Tibial nerve (tissue), 3 donors: ENCODE measurements around the gene CBX5.

Source experiments
- POLR2A ChIP-seq, 2 donors: fragments of 450-650 bp; IDR thresholded peaks; one replicate each; pipeline ENCODE4 v1.6.1; 2017; ENCODE audit warnings: antibody characterized with exemption in 2 of 2, mild to moderate bottlenecking in 2 of 2, moderate library complexity in 2 of 2
- TF ChIP-seq, protein P1 (sequence below), 5 experiments: fragments of 200-600 bp in 3 of 5; fragments of 450-650 bp in 2 of 5; sonication (generic) in 3 of 5; IDR thresholded peaks; one replicate each; pipeline ENCODE4 v1.5.1; 2016 to 2019; ENCODE audit warnings: antibody characterized with exemption in 5 of 5, mild to moderate bottlenecking in 3 of 5, moderate library complexity in 2 of 5

DNA sequence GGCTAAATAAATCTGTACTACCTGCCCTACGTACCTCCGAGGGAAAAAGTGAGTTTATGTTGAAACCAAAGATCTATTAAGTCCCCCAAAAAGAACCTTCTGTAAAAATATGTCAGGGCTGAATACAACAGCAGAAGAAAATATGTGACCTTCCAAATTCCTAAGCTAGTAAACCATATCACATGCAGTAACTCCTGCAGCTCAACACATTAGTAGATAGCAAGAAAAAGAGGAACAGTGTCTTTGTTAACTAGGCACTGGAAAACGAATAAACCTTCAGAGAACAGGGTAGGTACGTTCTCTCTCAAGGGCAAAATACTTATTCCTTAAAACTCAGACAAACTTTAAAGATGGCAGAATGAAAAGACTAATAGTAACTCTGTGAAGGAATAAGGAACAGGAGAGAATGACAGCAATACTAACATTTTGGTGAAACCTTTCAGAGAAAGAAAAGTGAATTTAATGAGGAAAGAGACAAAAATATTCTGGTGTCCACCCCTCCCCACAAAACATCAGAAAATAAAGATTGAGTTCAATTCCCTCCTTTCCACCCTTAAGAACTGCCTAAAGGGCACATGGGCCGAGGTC lies 18.0 kb downstream of the CBX5 start:
- TF ChIP-seq, protein P1, sequence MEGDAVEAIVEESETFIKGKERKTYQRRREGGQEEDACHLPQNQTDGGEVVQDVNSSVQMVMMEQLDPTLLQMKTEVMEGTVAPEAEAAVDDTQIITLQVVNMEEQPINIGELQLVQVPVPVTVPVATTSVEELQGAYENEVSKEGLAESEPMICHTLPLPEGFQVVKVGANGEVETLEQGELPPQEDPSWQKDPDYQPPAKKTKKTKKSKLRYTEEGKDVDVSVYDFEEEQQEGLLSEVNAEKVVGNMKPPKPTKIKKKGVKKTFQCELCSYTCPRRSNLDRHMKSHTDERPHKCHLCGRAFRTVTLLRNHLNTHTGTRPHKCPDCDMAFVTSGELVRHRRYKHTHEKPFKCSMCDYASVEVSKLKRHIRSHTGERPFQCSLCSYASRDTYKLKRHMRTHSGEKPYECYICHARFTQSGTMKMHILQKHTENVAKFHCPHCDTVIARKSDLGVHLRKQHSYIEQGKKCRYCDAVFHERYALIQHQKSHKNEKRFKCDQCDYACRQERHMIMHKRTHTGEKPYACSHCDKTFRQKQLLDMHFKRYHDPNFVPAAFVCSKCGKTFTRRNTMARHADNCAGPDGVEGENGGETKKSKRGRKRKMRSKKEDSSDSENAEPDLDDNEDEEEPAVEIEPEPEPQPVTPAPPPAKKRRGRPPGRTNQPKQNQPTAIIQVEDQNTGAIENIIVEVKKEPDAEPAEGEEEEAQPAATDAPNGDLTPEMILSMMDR (IDR thresholded peaks at IDR 0.05): no peak
- TF ChIP-seq POLR2A (IDR thresholded peaks at IDR 0.05): no peak
